GM19043 (cell line): ENCODE measurements around the gene HTR1B.

Experiments used
- ATAC-seq: cut with Tn5 transposase; IDR thresholded peaks from one replicate; pipeline ENCODE4 v1.9.1; 2021; ENCODE audit warnings: low read depth; ENCODE audit not compliant: unreplicated experiment

Gene HTR1B

GRCh38 chr6:77463308-77463860 is at the start of gene HTR1B:
Gene HTR1B, minus strand, starts transcription at chr6:77463491. Its CDS starts 88 bp downstream, at chr6:77463403.
- ATAC-seq = no peak

GRCh38 chr6:77512554-77512953 is 49.3 kb upstream of the HTR1B start:
- no peak for ATAC-seq

GRCh38 chr6:77511860-77512259 is 48.6 kb upstream of the HTR1B start:
- ATAC-seq = no peak

GRCh38 chr6:77502981-77503380 is 39.7 kb upstream of the HTR1B start:
- no peak for ATAC-seq

GRCh38 chr6:77492530-77492929 is 29.2 kb upstream of the HTR1B start:
- ATAC-seq = no peak

GRCh38 chr6:77487808-77488425 is 24.6 kb upstream of the HTR1B start:
- no peak for ATAC-seq

- ATAC-seq = no peak
Measured at GRCh38 chr6:77482981-77483380, 19.7 kb upstream of the HTR1B start.

- no peak for ATAC-seq
Measured at GRCh38 chr6:77474973-77475372, 11.7 kb upstream of the HTR1B start.

GRCh38 chr6:77474286-77474956 is 11.1 kb upstream of the HTR1B start:
- ATAC-seq = no peak

GRCh38 chr6:77470983-77471382 is 7.7 kb upstream of the HTR1B start:
- ATAC-seq = no peak

GRCh38 chr6:77468939-77469338 is 5.6 kb upstream of the HTR1B start:
- no peak for ATAC-seq

- ATAC-seq = peak; percentile 73
Measured at GRCh38 chr6:77466451-77467437, 3.5 kb upstream of the HTR1B start.

GRCh38 chr6:77466055-77466450 is 2.8 kb upstream of the HTR1B start:
- peak; percentile 86 for ATAC-seq

- ATAC-seq = no peak
Measured at GRCh38 chr6:77464495-77464867, 1.2 kb upstream of the HTR1B start.

- no peak for ATAC-seq
Measured at GRCh38 chr6:77463861-77464494, 687 bp upstream of the HTR1B start.

GRCh38 chr6:77462359-77463307 is 658 bp downstream of the HTR1B start:
- no peak for ATAC-seq

GRCh38 chr6:77461796-77462195 is 1.5 kb downstream of the HTR1B start:
- ATAC-seq = no peak

- no peak for ATAC-seq
Measured at GRCh38 chr6:77458421-77458820, 4.9 kb downstream of the HTR1B start.

GRCh38 chr6:77457720-77458349 is 5.5 kb downstream of the HTR1B start:
- ATAC-seq = peak; percentile 74
